Thyroid gland (tissue), 4 donors: ENCODE data around the gene TRIB2.

ENCODE experiments used
- POLR2A ChIP-seq, 2 donors: fragments of 450-650 bp; IDR thresholded peaks; one replicate each; pipeline ENCODE4 v1.6.1; 2017; ENCODE audit warnings: antibody characterized with exemption in 2 of 2, mild to moderate bottlenecking in 2 of 2, moderate library complexity in 1 of 2
- TF ChIP-seq, protein P1 (sequence below), 6 experiments: fragments of 200-600 bp in 3 of 6; fragments of 450-650 bp in 3 of 6; sonication (generic) in 3 of 6; IDR thresholded peaks; one replicate each; pipeline ENCODE4 v1.5.1; 2016 to 2019; ENCODE audit warnings: antibody characterized with exemption in 6 of 6, mild to moderate bottlenecking in 2 of 6, inconsistent platforms in 1 of 6, moderate library complexity in 1 of 6

DNA sequence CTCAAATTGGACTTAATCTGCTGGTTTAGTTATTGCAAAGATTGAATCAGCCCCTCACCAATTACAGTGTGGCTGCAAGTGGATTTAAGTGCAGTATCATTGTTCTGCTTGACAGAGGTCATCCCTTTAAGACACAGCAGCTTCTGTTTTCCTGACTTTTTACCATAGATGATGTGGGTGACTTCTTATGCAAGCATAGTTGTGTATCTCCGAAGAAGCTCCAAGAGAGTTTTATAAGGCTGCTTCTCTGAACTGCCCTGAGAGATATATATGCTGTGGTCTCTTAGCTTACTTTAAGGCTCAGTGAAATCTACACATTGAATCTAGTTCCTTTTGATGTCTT, 3.5 kb downstream of the TRIB2 start:
- TF ChIP-seq, protein P1, sequence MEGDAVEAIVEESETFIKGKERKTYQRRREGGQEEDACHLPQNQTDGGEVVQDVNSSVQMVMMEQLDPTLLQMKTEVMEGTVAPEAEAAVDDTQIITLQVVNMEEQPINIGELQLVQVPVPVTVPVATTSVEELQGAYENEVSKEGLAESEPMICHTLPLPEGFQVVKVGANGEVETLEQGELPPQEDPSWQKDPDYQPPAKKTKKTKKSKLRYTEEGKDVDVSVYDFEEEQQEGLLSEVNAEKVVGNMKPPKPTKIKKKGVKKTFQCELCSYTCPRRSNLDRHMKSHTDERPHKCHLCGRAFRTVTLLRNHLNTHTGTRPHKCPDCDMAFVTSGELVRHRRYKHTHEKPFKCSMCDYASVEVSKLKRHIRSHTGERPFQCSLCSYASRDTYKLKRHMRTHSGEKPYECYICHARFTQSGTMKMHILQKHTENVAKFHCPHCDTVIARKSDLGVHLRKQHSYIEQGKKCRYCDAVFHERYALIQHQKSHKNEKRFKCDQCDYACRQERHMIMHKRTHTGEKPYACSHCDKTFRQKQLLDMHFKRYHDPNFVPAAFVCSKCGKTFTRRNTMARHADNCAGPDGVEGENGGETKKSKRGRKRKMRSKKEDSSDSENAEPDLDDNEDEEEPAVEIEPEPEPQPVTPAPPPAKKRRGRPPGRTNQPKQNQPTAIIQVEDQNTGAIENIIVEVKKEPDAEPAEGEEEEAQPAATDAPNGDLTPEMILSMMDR (IDR thresholded peaks at IDR 0.05) = no peak
- TF ChIP-seq POLR2A (IDR thresholded peaks at IDR 0.05) = no peak
